Stimulated activated CD4-positive, alpha-beta T cell treated with anti-CD3 and anti-CD28 coated beads, Interleukin-2, amount 100 ng/mL, for 48 hours (primary cell): ENCODE measurements around the gene ELFN1.

Experiments used
- DNase-seq, 2 donors: peaks; one replicate each; pipeline ENCODE4 v3.0.0-alpha.2; 2020

Gene ELFN1

GRCh38 chr7:1696671-1697498 is 26.8 kb downstream of the ELFN1 start:
- no peak for DNase-seq

- DNase-seq: no peak
These were observed 27.5 kb downstream of the ELFN1 start for GRCh38 chr7:1697499-1698125.

GRCh38 chr7:1698201-1698600 is 28.1 kb downstream of the ELFN1 start:
- no peak for DNase-seq

GRCh38 chr7:1698951-1699350 is 28.9 kb downstream of the ELFN1 start:
- no peak for DNase-seq

- no peak for DNase-seq
These were observed 30.0 kb downstream of the ELFN1 start for GRCh38 chr7:1700086-1700485.

- no peak for DNase-seq
These were observed 30.7 kb downstream of the ELFN1 start for GRCh38 chr7:1700536-1701333.

GRCh38 chr7:1702652-1703051 is 32.6 kb downstream of the ELFN1 start:
- no peak for DNase-seq

- DNase-seq: no peak
These were observed 33.4 kb downstream of the ELFN1 start for GRCh38 chr7:1703441-1703840.

GRCh38 chr7:1703871-1704810 is 34.1 kb downstream of the ELFN1 start:
- no peak for DNase-seq

- DNase-seq: no peak
These were observed 35.0 kb downstream of the ELFN1 start for GRCh38 chr7:1704811-1705738.

- DNase-seq: no peak
These were observed 35.8 kb downstream of the ELFN1 start for GRCh38 chr7:1705856-1706255.

- no peak for DNase-seq
These were observed 36.3 kb downstream of the ELFN1 start for GRCh38 chr7:1706381-1706720.

- DNase-seq: no peak
These were observed 36.9 kb downstream of the ELFN1 start for GRCh38 chr7:1706721-1707613.

- no peak for DNase-seq
These were observed 37.9 kb downstream of the ELFN1 start for GRCh38 chr7:1707756-1708595.

- no peak for DNase-seq
These were observed 38.6 kb downstream of the ELFN1 start for GRCh38 chr7:1708596-1709251.

- DNase-seq: no peak
These were observed 39.2 kb downstream of the ELFN1 start for GRCh38 chr7:1709281-1709680.

GRCh38 chr7:1709900-1710299 is 39.8 kb downstream of the ELFN1 start:
- no peak for DNase-seq

GRCh38 chr7:1710936-1711335 is 40.9 kb downstream of the ELFN1 start:
- DNase-seq: no peak
